ENCODE data around the gene ZBTB48.

ZBTB48 gene

GRCh38 chr1:6612641-6613360 is 33.0 kb downstream of the ZBTB48 start:
- DNase-seq (ENCODE audit: low read depth) = peak; percentile 46

- peak; percentile 98 for DNase-seq (ENCODE audit: low read depth)
These were observed 33.7 kb downstream of the ZBTB48 start, which contains the start of gene PHF13 for GRCh38 chr1:6613361-6614018. Gene PHF13 (plus strand): TSS chr1:6613731. CDS start chr1:6614067, 336 bp downstream.

GRCh38 chr1:6614019-6614928 is 34.5 kb downstream of the ZBTB48 start:
- no peak for DNase-seq (ENCODE audit: low read depth)

GRCh38 chr1:6614929-6615785 is 35.4 kb downstream of the ZBTB48 start:
- no peak for DNase-seq (ENCODE audit: low read depth)

- DNase-seq (ENCODE audit: low read depth) = no peak
These were observed 39.3 kb downstream of the ZBTB48 start for GRCh38 chr1:6619045-6619444.

GRCh38 chr1:6621429-6622391 is 41.9 kb downstream of the ZBTB48 start:
- DNase-seq (ENCODE audit: low read depth) = no peak

GRCh38 chr1:6622396-6623152 is 42.8 kb downstream of the ZBTB48 start:
- no peak for DNase-seq (ENCODE audit: low read depth)

- peak; percentile 74 for DNase-seq (ENCODE audit: low read depth)
These were observed 43.6 kb downstream of the ZBTB48 start for GRCh38 chr1:6623269-6623965.

- DNase-seq (ENCODE audit: low read depth) = peak; percentile 89
These were observed 45.2 kb downstream of the ZBTB48 start, which contains the start of gene THAP3 for GRCh38 chr1:6624710-6625583. Gene THAP3 (plus strand): TSS chr1:6624868. CDS start chr1:6625219, 351 bp downstream.

GRCh38 chr1:6625584-6626149 is 45.9 kb downstream of the ZBTB48 start:
- peak; percentile 42 for DNase-seq (ENCODE audit: low read depth)

- DNase-seq (ENCODE audit: low read depth) = no peak
These were observed 47.2 kb downstream of the ZBTB48 start for GRCh38 chr1:6627031-6627430.

GRCh38 chr1:6627841-6628545 is 48.2 kb downstream of the ZBTB48 start:
- DNase-seq (ENCODE audit: low read depth) = no peak

GRCh38 chr1:6628971-6629479 is 49.2 kb downstream of the ZBTB48 start:
- DNase-seq (ENCODE audit: low read depth) = no peak

- DNase-seq (ENCODE audit: low read depth) = no peak
These were observed 50.2 kb downstream of the ZBTB48 start for GRCh38 chr1:6630027-6630426.

- DNase-seq (ENCODE audit: low read depth) = no peak
These were observed 51.3 kb downstream of the ZBTB48 start for GRCh38 chr1:6631058-6631457.
